Measurements from ENCODE around the gene FUS. TPM values are rescaled to one million over a fixed set of nuclear protein-coding genes. Genes with fewer than 3 reads are reported as not detected.
"Not testable (repeated sequence)": the region's sequence is repeated elsewhere in the genome, so short reads cannot be mapped to it uniquely, and the experiment has no call there.

The FUS gene
- polyA plus RNA-seq, 1 donor (not counting 4 experiments of a cell fraction or from before 2014, with no cell fraction given), result 199 TPM

GRCh38 chr16:31194898-31195297 lies 15.0 kb downstream of the FUS start:
- Histone ChIP-seq H2AFZ (ENCODE audit: control insufficient read depth, low read length) (no peak overlapping the region), H3K4me3 (ENCODE audit: control insufficient read depth in 2 of 3, extremely low read depth in 1 of 3, insufficient read depth in 2 of 3, low read depth in 1 of 3, low read length in 3 of 3) (no peak overlapping the region), H3K9ac (ENCODE audit: control insufficient read depth, extremely low read depth, insufficient read depth, low read length) (no peak overlapping the region), H3K4me1 (ENCODE audit: control insufficient read depth, extremely low read depth, insufficient read depth, low read length) (no peaks in the 10 kb centered on the region), H4K20me1 (ENCODE audit: control insufficient read depth, extremely low read depth, insufficient read depth, low read length) (peaks cover 26% of the 10 kb centered on the region), H3K79me2 (ENCODE audit: control insufficient read depth, insufficient read depth, low read length) (peaks cover 6% of the 10 kb centered on the region), H3K27ac (ENCODE audit: control insufficient read depth, insufficient read depth, low read length) (no peak overlapping the region), H3K9me3 (ENCODE audit: control insufficient read depth, low read depth, low read length) (no peaks in the 10 kb centered on the region), H3K4me2 (ENCODE audit: control insufficient read depth, extremely low read depth, insufficient read depth, low read depth, low read length) (no peak overlapping the region), H3K9me1 (ENCODE audit: control insufficient read depth, extremely low read depth, insufficient read depth, low read length) (no peaks in the 10 kb centered on the region), H3K36me3 (ENCODE audit: control insufficient read depth in 2 of 2, extremely low read depth in 1 of 2, insufficient read depth in 2 of 2, low read length in 2 of 2) (peaks cover 33 to 62% of the 10 kb centered on the region in 2 experiments), H3K27me3 (ENCODE audit: control insufficient read depth, extremely low read depth, insufficient read depth, low read length) (no peaks in the 10 kb centered on the region)
- dilution Hi-C loops (cut with MboI; ENCODE audit: extremely low pct_ligation_motif_present, low sequenced_read_pairs), result no loop called here
- DNase-seq (ENCODE audit: low read depth, low spot score) (no peak), FAIRE-seq (no peak)
- TF ChIP-seq CTCF (optimal IDR thresholded peaks at IDR 0.05 in 1 of 3, IDR thresholded peaks at IDR 0.05 in 1 of 3, conservative IDR thresholded peaks at IDR 0.05 in 1 of 3; ENCODE audit: extremely low read depth in 1 of 3, insufficient read depth in 2 of 3, low read length in 3 of 3), result no peak
- no peak for TF ChIP-seq EZH2 (IDR thresholded peaks at IDR 0.05; ENCODE audit: low read length)

- H3K27ac ChIP-seq (ENCODE audit: control insufficient read depth, insufficient read depth, low read length); H3K4me2 ChIP-seq (ENCODE audit: control insufficient read depth, extremely low read depth, insufficient read depth, low read depth, low read length); H3K27me3 ChIP-seq (ENCODE audit: control insufficient read depth, extremely low read depth, insufficient read depth, low read length); H3K79me2 ChIP-seq (ENCODE audit: control insufficient read depth, insufficient read depth, low read length); dilution Hi-C loops (cut with MboI; ENCODE audit: extremely low pct_ligation_motif_present, low sequenced_read_pairs); H3K9me3 ChIP-seq (ENCODE audit: control insufficient read depth, low read depth, low read length); H3K4me3 ChIP-seq (ENCODE audit: control insufficient read depth in 2 of 3, extremely low read depth in 1 of 3, insufficient read depth in 2 of 3, low read depth in 1 of 3, low read length in 3 of 3); H2AFZ ChIP-seq (ENCODE audit: control insufficient read depth, low read length); H3K4me1 ChIP-seq (ENCODE audit: control insufficient read depth, extremely low read depth, insufficient read depth, low read length); H3K9ac ChIP-seq (ENCODE audit: control insufficient read depth, extremely low read depth, insufficient read depth, low read length); H3K9me1 ChIP-seq (ENCODE audit: control insufficient read depth, extremely low read depth, insufficient read depth, low read length); DNase-seq (ENCODE audit: low read depth, low spot score); FAIRE-seq: not testable (repeated sequence)
- H3K36me3 ChIP-seq (ENCODE audit: control insufficient read depth in 2 of 2, extremely low read depth in 1 of 2, insufficient read depth in 2 of 2, low read length in 2 of 2), result peaks cover 25 to 52% of the 10 kb centered on the region in 2 experiments
- peaks cover 18% of the 10 kb centered on the region for H4K20me1 ChIP-seq (ENCODE audit: control insufficient read depth, extremely low read depth, insufficient read depth, low read length)
These were observed 15.9 kb downstream of the FUS start for GRCh38 chr16:31195861-31196260.
